Measurements from ENCODE around the gene MRPL19.
"Not testable (repeated sequence)": the region's sequence is repeated elsewhere in the genome, so short reads cannot be mapped to it uniquely, and the experiment has no call there.

Gene MRPL19

GRCh38 chr2:75675423-75675822 is 28.8 kb downstream of the MRPL19 start:
- DNase-seq = not testable (repeated sequence)

- no peak for DNase-seq
These were observed 29.3 kb downstream of the MRPL19 start for GRCh38 chr2:75675908-75676307.

- DNase-seq = no peak
These were observed 29.9 kb downstream of the MRPL19 start for GRCh38 chr2:75676464-75676863.

GRCh38 chr2:75679556-75679955 is 33.0 kb downstream of the MRPL19 start:
- DNase-seq = no peak

- DNase-seq = no peak
These were observed 33.8 kb downstream of the MRPL19 start for GRCh38 chr2:75680402-75680801.

- DNase-seq = not testable (repeated sequence)
These were observed 36.8 kb downstream of the MRPL19 start for GRCh38 chr2:75683430-75683829.

GRCh38 chr2:75688196-75688595 is 41.6 kb downstream of the MRPL19 start:
- DNase-seq = no peak

- DNase-seq = no peak
These were observed 52.3 kb downstream of the MRPL19 start for GRCh38 chr2:75698918-75699317.

GRCh38 chr2:75702593-75702992 is 56.0 kb downstream of the MRPL19 start:
- no peak for DNase-seq

GRCh38 chr2:75703589-75704287 is 57.2 kb downstream of the MRPL19 start:
- no peak for DNase-seq

GRCh38 chr2:75705921-75706320 is 59.3 kb downstream of the MRPL19 start:
- DNase-seq = no peak

- DNase-seq = no peak
These were observed 61.3 kb downstream of the MRPL19 start for GRCh38 chr2:75707901-75708300.

- no peak for DNase-seq
These were observed 62.7 kb downstream of the MRPL19 start for GRCh38 chr2:75709297-75709696.

- DNase-seq = peak in 1 of 14 donors; percentile 79
These were observed 63.6 kb downstream of the MRPL19 start for GRCh38 chr2:75710220-75710576.

GRCh38 chr2:75710577-75711253 is 64.1 kb downstream of the MRPL19 start, which contains the start of gene GCFC2:
Gene GCFC2 (minus strand): TSS chr2:75710915. CDS start chr2:75710855, 60 bp downstream.
- peak; percentile 35 to 92 (median 80) for DNase-seq

- peak in 1 of 14 donors; percentile 3 for DNase-seq
These were observed 65.0 kb downstream of the MRPL19 start for GRCh38 chr2:75711590-75711989.

- DNase-seq = no peak
These were observed 69.8 kb downstream of the MRPL19 start for GRCh38 chr2:75716406-75716805.

- DNase-seq = no peak
These were observed 73.0 kb downstream of the MRPL19 start for GRCh38 chr2:75719616-75720015.

- no peak for DNase-seq
These were observed 73.9 kb downstream of the MRPL19 start for GRCh38 chr2:75720525-75720924.

- DNase-seq = no peak
These were observed 76.1 kb downstream of the MRPL19 start for GRCh38 chr2:75722687-75723086.

- DNase-seq = no peak
These were observed 82.2 kb downstream of the MRPL19 start for GRCh38 chr2:75728614-75729419.

- no peak for DNase-seq
These were observed 83.3 kb downstream of the MRPL19 start for GRCh38 chr2:75729861-75730260.

GRCh38 chr2:75736276-75736675 is 89.7 kb downstream of the MRPL19 start:
- DNase-seq = no peak

Measured in C1 segment of cervical spinal cord (tissue), 14 donors.